Metanephros (tissue), 1 donor: ENCODE data around the gene LMO7. TPM values are rescaled to one million over a fixed set of nuclear protein-coding genes. Genes with fewer than 3 reads are reported as not detected.

Experiments used
- total RNA-seq: library from RNA; depleted of rRNA; stranded (reverse); fragments of >200 nt; gene quantifications from one replicate; pipeline ENCODE4 v1.2.3, GENCODE V29; 2014

LMO7 gene
- total RNA-seq: 109 TPM

DNA sequence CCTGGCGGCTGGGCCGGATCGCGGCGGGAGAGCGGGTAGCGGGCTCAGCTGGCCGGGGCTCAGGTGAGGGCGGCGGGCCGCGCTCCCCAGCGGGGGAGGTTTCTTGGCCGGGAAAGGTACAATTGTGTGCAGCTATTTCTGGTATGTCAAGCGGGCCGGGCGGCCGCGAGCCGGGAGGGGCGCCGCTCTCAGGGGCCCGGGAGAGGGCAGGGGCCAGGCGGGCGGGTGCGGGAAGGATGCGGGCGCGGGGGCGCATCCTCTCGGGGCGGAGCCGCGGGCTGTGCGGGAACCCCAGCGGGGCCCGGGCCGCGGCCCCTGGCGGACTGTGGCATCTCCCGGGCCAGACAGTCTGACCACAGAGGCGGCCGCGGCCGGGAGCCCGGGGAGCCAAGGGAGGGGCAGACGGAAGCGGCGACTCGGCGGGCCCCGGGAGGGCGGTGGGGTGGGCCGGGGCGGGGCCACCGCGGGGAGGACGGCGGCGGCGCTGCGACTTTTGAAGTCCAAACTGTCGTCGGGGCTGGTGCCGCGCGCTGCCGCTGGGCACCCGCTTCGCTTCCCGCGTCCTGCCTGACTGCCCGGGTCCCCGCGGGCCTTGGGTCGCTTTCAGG, at the start of gene LMO7:
LMO7 (plus strand) TSS at position 503 of the 608 bp plus-strand sequence. CDS start 328 bp downstream, outside the sequence.

Other genes starting within 250 kb of the LMO7 start
- 69.8 TPM for gene TBC1D4, start 154.2 kb upstream of the LMO7 start, total RNA-seq
- 255 TPM for gene COMMD6, start 98.5 kb upstream of the LMO7 start, total RNA-seq
- gene UCHL3, start 86.5 kb upstream of the LMO7 start, total RNA-seq: 6.6 TPM